HepG2 (cell line): Measurements from ENCODE around the gene MORF4L1. TPM values are rescaled to one million over a fixed set of nuclear protein-coding genes. Genes with fewer than 3 reads are reported as not detected.

ENCODE experiments used
- ATAC-seq: fragments of 200-7000 bp; cut with Tn5 transposase; 3 replicates; pipeline ENCODE4 v1.9.1; 2020; ENCODE audit warnings: mild to moderate bottlenecking, moderate library complexity
- BruUV-seq: library from RNA; stranded (reverse); fragments of 400-500 nt; replicated peaks from 2 replicates; lab custom pipeline; 2021; lab: Mats Ljungman, UMichigan
- CTCF ChIA-PET: fragments of 300-600 bp; formaldehyde crosslinking; extraction: SDS; loops from one replicate; lab custom pipeline; 2021; ENCODE audit warnings: low total read pairs, inconsistent platforms, low intra/inter-chr PET ratio; lab: Yijun Ruan, JAX
- POLR2A ChIA-PET: fragments of 350-600 bp; sonication (Branson Sonifier 250); formaldehyde crosslinking; loops from one replicate; lab custom pipeline; 2020; ENCODE audit warnings: antibody characterized with exemption, inconsistent platforms; lab: Yijun Ruan, JAX
- DNase-seq: peaks from one replicate; pipeline ENCODE4 v3.0.0-alpha.2; 2015; ENCODE audit warnings: low spot score
- FAIRE-seq: peaks from 3 replicates; lab custom pipeline; 2011; peaks lifted over from hg19 to GRCh38; lab: Jason Lieb, UNC
- H2AFZ ChIP-seq: one replicate; pipeline ENCODE4 v1.6.1; 2011; ENCODE audit warnings: low read length, inconsistent platforms
- H3K27ac ChIP-seq: fragments of 300-600 bp; 3 replicates; pipeline ENCODE4 v1.8.0; 2011; ENCODE audit warnings: mixed run types, mild to moderate bottlenecking, mixed read lengths, low read length, inconsistent platforms; ENCODE audit not compliant: insufficient read depth; ENCODE audit errors: extremely low read length
- H3K27me3 ChIP-seq, 2 experiments: fragments of 200-600 bp in 1 of 2; 2 replicates in 1 of 2; 3 replicates in 1 of 2; pipeline versions ENCODE4 v1.6.0 to v1.8.0; 2011; ENCODE audit warnings: low read length in 2 of 2, mild to moderate bottlenecking in 2 of 2, moderate library complexity in 2 of 2, inconsistent platforms in 1 of 2; ENCODE audit not compliant: insufficient read depth in 2 of 2, control insufficient read depth in 1 of 2
- H3K36me3 ChIP-seq, 2 experiments: fragments of 200-600 bp in 1 of 2; replicated peaks in 1 of 2; 2 replicates in 1 of 2; 3 replicates in 1 of 2; pipeline versions ENCODE4 v1.5.1 to v1.8.0; 2011; ENCODE audit warnings: low read length in 2 of 2, inconsistent platforms in 1 of 2; ENCODE audit not compliant: insufficient read depth in 2 of 2, control insufficient read depth in 1 of 2
- H3K4me1 ChIP-seq: 2 replicates; pipeline ENCODE4 v1.5.1; 2012; ENCODE audit warnings: low read length, inconsistent platforms; ENCODE audit not compliant: insufficient read depth
- H3K4me2 ChIP-seq: 2 replicates; pipeline ENCODE4 v1.6.0; 2011; ENCODE audit warnings: low read depth, low read length, inconsistent platforms
- H3K4me3 ChIP-seq, 3 experiments: fragments of 200-600 bp in 1 of 3; sonication (generic), shearing (Covaris generic) in 1 of 3; replicated peaks in 1 of 3; 2 replicates each; pipeline ENCODE4 v1.5.1; 2011 to 2016; ENCODE audit warnings: low read length in 3 of 3, inconsistent platforms in 2 of 3, low read depth in 2 of 3, mild to moderate bottlenecking in 2 of 3, control low read depth in 1 of 3, mixed read lengths in 1 of 3; ENCODE audit not compliant: insufficient read depth in 1 of 3
- H3K79me2 ChIP-seq: one replicate; pipeline ENCODE4 v1.6.1; 2011; ENCODE audit warnings: low read length, inconsistent platforms; ENCODE audit not compliant: insufficient read depth
- H3K9ac ChIP-seq: 2 replicates; pipeline ENCODE4 v1.6.0; 2011; ENCODE audit warnings: mild to moderate bottlenecking, low read depth, low read length, inconsistent platforms; ENCODE audit not compliant: insufficient read depth
- H3K9me3 ChIP-seq: 2 replicates; pipeline ENCODE4 v1.5.1; 2012; ENCODE audit warnings: mild to moderate bottlenecking, low read length
- H4K20me1 ChIP-seq: 2 replicates; pipeline ENCODE4 v1.6.0; 2011; ENCODE audit warnings: inconsistent platforms, mild to moderate bottlenecking, low read length, moderate library complexity; ENCODE audit not compliant: insufficient read depth
- AGO1 ChIP-seq: fragments of 200-400 bp; formaldehyde crosslinking; IDR thresholded peaks from 2 replicates; pipeline ENCODE4 v1.6.1; 2017; ENCODE audit warnings: mild to moderate bottlenecking, low read depth, low read length, moderate library complexity; ENCODE audit not compliant: poor library complexity, severe bottlenecking
- ARHGAP35 ChIP-seq: sonication (generic); formaldehyde crosslinking; IDR thresholded peaks from 2 replicates; pipeline ENCODE4 v1.9.0; 2022; ENCODE audit warnings: mild to moderate bottlenecking, inconsistent platforms, moderate library complexity, missing genetic modification reagents, borderline replicate concordance
- CREM ChIP-seq, 2 experiments: sonication (generic) in 1 of 2; formaldehyde crosslinking in 1 of 2; IDR thresholded peaks; 2 replicates each; pipeline versions ENCODE4 v1.4.0 to v1.6.1; 2016 to 2020; ENCODE audit warnings: antibody characterized with exemption in 1 of 2, mild to moderate bottlenecking in 1 of 2, missing genetic modification reagents in 1 of 2
- FOXM1 ChIP-seq: sonication (generic); formaldehyde crosslinking; IDR thresholded peaks from 2 replicates; pipeline ENCODE4 v1.5.0; 2020; ENCODE audit warnings: missing genetic modification reagents
- GTF2F1 ChIP-seq: fragments of 150-350 bp; IDR thresholded peaks from 2 replicates; pipeline ENCODE4 v1.6.1; 2014; ENCODE audit warnings: low read length
- JUND ChIP-seq: sonication (generic); formaldehyde crosslinking; IDR thresholded peaks from 2 replicates; pipeline ENCODE4 v1.8.0; 2022; ENCODE audit warnings: mild to moderate bottlenecking, missing genetic modification reagents
- WGBS: methylation state at CpG from one replicate; pipeline ENCODE4 v1.1.6; 2017; ENCODE audit warnings: low lambda C conversion rate; 5-methylcytosine and 5-hydroxymethylcytosine counted together
- in situ Hi-C: cut with HindIII; loops from 2 replicates; pipeline ENCODE4 v1.10.0; 2017; ENCODE audit warnings: low pct_unique_long_range_greater_than_20kb; ENCODE audit not compliant: extremely low pct_ligation_motif_present
- intact Hi-C: fragments of 100-400 bp; cut with micrococcal nuclease; formaldehyde crosslinking; loops from one replicate; pipeline ENCODE4 v1.10.0; 2022; ENCODE audit not compliant: unreplicated experiment
- polyA plus RNA-seq, 8 experiments: library from polyadenylated mRNA; depleted of rRNA in 3 of 8; stranded (reverse) in 7 of 8; unstranded in 1 of 8; fragments of >200 nt; fragmentation: Illumina TruSeq in 4 of 8; extraction: Trizol in 4 of 8; gene quantifications; 2 replicates each; pipeline versions ENCODE4 v1.2.1 to v1.2.3, GENCODE V29; 2011 to 2016; ENCODE audit warnings: low read depth in 4 of 8, missing spikeins in 1 of 8, mixed read lengths in 1 of 8; ENCODE audit not compliant: insufficient read depth in 1 of 8
- total RNA-seq, 5 experiments: library from RNA; depleted of rRNA; stranded (reverse); fragments of >200 nt; fragmentation: Illumina TruSeq; extraction: Trizol; gene quantifications; 2 replicates each; pipeline ENCODE4 v1.2.3, GENCODE V29; 2016; ENCODE audit warnings: low read depth in 1 of 5

Gene MORF4L1
- total and polyA plus RNA-seq, 2 of the 13 experiments (the other 11 are each of a cell fraction or from before 2014, with no cell fraction given): 218 to 219 TPM

DNA sequence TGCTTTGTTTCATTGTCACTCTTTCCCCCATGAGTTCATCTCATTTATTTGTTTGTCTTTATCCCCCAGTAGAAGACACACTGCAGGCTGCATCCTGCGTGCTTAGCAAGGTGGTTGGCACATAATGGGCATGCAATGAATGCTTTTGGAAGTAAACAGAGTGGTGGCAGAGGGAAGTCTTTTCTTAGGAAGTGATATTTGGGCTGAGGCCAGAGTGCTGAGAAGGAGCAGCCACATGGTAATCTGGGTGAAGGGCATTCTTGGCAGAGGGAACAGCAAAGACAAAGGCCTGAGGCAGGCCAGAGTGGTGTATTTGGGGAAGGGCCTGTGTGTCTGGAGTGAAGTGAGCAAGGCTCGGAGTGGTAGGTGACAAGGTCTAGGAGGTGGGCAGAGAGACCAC is 43.8 kb upstream of the MORF4L1 start (continued):
- TF ChIP-seq GTF2F1 (no peak), FOXM1 (CRISPR knock-in tag) (no peak)

DNA sequence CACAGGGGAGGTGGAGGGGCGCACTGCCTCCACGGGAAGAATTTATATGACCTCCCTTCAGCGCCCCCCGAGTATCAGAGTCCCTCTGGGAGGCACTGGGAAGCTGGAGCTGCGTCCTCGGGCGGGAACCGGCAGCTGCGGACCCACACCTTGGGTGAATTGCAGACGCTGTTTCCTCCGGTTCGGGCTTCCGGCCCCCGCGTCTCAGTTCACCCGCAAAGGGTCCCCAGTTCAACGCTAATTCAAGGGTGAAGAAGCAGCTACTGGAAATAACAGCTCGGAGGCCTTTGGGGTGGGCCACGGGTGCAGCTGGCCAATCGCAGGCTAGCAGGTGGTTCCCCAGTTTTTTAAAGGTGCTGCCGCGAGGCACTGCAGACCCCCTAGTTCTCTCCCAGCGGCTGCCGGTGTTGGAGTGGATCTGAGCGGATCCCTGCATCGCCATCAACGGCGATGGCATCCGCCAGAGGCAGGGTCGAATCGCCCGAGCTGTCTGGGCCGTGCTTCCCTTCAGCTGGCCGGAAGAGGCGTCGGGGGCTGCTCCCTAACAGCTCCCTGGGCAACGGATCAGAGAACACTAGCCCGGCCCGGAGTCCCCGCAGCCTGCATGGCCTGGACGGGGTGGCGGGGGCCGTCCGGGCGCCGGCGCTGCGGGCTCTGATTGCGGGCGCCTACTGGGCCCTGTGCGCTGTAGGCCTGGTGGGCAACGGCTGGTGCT is 42.0 kb upstream of the MORF4L1 start:
- 87% methylated on average over 3 of the region's 52 CpGs for WGBS
- intact Hi-C loops: no loop called here
- Histone ChIP-seq H3K27ac (no peak overlapping the region), H3K4me2 (no peak overlapping the region), H2AFZ (no peak overlapping the region), H3K36me3 (no peaks in the 10 kb centered on the region), H3K4me3 (no peak overlapping the region), H3K9me3 (no peaks in the 10 kb centered on the region), H4K20me1 (no peaks in the 10 kb centered on the region), H3K27me3 (peaks cover 0 to 23% of the 10 kb centered on the region in 2 experiments; a peak in 2 of 5 replicates), H3K79me2 (no peaks in the 10 kb centered on the region), H3K9ac (no peak overlapping the region), H3K4me1 (peaks cover 20% of the 10 kb centered on the region)
- CTCF ChIA-PET: no interaction called here
- FAIRE-seq (no peak), DNase-seq (no peak), ATAC-seq (no peak; the same call in 1 of the 3 replicates)
- POLR2A ChIA-PET: no interaction called here
- BruUV-seq: no TSS peak
- TF ChIP-seq ARHGAP35 (CRISPR knock-in tag) (no peak), CREM (IDR thresholded peaks at IDR 0.05) (no peak), CREM (CRISPR knock-in tag; IDR thresholded peaks at IDR 0.05) (no peak), JUND (CRISPR knock-in tag) (no peak), AGO1 (peak; percentile 2)
- in situ Hi-C loops: no loop called here
